NCI-H2081 (cell line): Measurements from ENCODE around the gene MARK3.

Source experiments
- DNase-seq, 2 experiments: peaks; one replicate each; lab custom pipeline; 2025; lab: John Stamatoyannopoulos, UW

Gene MARK3

DNA sequence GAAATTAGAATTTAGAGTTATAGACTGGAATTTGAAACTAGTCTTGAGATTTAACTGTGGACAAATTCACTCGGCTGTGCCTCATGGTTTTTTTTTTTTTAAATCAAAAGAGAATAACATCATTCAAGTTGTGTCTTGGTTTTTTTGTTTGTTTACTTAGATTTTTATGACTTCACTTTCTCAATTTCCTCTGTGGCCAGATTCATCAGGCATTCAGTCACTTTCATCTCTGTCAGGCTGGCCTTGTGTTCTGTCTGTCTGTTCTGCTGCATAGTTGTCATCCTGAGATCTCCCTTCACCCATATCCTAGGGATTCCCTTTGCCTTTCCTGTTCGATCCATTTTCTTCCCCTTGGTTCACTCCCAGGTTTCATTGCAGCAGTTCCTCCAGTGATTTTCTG lies 10.0 kb downstream of the MARK3 start:
- no peak for DNase-seq

DNA sequence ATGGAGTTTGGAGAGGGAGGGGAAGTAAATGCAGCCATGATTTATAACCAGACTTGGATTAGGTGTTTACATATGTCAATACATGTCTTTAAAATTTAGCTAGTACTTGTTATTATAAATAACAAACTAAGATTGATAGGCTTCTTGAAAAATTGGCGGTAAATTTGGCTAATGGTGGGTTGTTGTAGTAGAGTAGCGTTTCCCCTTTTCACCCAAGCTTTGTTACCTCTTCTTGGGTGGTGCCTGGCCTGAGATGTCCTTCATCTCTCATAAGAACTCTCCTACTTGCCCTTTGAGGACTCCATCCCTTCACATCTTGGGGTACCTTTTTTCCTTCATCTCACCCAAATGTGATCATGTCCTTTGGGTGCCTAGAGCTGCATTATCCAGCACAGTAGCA lies 11.2 kb downstream of the MARK3 start:
- no peak for DNase-seq

DNA sequence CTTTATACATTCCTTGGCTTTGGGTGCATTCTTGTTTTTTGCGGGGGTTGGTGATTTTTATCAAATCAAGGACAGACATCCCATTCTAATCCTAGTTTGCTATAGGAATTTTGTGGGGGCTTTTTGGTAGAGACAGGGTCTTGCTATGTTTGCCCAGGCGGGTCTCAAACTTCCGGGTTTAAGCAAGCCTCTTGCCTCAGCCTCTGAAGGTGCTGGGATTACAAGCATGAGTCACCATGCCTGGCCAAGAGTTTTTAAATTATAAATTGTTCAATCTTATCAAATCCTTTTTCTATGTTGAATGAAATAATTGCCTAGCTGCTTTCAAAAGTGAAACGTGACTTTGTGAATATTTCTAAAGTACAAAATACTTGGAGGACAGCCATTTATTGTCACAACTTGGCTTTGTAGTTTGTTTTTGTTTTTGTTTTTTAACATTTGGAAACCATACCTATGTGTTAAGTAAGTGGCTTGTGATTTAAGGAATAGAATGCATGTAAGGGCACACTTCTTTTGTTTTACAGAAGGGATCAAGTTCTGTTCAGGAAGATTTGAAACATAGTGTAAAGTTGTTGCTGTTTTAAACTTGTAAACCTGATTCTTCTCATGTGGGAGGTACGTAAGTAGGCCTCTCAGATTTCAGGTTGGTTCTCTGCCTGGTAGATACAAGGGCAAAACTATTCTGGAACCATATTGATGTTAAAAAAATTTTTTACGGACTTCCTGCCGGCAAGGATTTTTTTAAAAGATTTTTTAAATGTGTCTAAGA lies 13.4 kb downstream of the MARK3 start:
- DNase-seq = no peak

DNA sequence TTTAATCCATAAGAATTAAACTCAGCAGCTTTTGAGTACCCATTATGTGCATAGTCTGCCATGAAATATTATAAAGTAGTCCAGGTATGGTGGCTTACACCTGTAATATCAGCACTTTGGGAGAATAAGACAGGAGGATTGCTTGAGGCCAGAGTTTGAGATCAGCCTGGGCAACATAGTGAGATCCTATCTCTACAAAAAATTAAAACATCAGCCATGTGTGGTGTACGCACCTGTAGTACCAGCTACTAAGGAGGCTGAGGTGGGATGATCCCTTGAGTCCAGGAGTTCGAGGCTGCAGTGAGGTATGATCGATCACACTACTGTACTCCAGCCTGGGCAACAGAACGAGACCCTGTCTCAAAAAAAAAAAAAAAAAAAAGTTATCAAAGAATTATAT lies 15.3 kb downstream of the MARK3 start:
- DNase-seq = no peak

DNA sequence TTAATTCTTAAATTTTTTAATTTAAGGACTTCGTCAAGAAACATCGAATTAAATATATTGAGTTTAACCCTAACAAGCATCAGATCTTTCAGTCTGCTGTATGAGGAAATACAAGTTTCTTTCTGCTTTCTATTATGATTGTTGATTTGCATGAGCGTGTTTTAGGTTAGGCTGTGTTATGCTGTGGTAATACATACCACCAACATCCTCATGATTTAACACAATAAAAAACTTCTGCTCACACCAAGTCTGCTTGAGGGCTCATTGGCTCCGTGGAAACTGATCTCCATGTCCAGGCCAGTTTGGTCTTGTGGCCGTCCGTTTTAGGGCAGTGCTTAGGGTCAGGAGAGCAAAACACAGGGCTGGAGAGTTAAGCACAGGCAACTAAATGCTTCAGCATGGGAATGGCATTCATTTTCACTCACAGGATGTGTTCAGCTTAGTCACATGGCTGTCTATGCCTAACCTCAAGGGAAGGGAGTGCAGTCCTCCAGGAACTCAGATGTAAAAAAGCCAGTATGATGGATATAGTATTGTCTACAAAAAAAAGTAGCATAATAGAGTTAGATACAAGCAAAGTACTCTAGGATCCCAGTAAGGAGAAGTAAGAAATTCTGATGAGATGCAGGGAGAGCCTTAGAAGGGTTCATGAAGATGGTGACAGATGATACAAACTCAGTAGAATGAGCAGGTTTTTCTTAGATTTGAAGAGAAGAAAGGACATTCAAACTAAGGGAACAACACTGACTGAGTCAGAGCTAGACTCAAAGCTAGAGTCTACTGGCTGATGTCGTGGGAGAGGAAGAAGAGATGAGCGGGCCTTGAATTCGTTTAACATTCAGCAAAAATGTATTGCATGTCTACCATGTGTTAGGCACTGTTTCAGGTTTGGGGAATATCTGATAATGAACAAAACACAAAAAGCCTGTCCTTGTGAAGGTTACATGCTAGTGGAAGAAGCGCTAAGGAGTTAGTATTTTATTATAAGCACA lies 16.3 kb downstream of the MARK3 start:
- DNase-seq = no peak

DNA sequence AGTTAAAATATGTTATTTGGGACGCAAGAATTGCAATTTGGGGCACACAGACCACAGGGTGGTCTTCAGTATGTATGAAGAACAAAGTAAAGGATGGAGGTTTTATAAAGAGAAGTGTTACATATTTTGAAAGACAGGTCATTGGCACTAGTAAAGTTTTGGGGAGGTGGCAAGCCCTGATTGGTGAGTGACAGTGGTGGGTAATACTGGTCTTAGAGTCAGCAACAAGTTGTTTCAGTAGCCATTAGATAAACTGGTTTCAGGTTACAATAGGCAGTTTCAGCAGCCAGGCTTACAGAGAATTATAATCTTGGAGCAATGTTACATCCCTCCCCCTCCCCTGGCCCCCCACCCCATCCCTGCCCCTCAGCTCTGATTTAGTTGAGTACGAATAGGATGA lies 17.5 kb downstream of the MARK3 start:
- DNase-seq = peak in 1 of 2 experiments; percentile 10

DNA sequence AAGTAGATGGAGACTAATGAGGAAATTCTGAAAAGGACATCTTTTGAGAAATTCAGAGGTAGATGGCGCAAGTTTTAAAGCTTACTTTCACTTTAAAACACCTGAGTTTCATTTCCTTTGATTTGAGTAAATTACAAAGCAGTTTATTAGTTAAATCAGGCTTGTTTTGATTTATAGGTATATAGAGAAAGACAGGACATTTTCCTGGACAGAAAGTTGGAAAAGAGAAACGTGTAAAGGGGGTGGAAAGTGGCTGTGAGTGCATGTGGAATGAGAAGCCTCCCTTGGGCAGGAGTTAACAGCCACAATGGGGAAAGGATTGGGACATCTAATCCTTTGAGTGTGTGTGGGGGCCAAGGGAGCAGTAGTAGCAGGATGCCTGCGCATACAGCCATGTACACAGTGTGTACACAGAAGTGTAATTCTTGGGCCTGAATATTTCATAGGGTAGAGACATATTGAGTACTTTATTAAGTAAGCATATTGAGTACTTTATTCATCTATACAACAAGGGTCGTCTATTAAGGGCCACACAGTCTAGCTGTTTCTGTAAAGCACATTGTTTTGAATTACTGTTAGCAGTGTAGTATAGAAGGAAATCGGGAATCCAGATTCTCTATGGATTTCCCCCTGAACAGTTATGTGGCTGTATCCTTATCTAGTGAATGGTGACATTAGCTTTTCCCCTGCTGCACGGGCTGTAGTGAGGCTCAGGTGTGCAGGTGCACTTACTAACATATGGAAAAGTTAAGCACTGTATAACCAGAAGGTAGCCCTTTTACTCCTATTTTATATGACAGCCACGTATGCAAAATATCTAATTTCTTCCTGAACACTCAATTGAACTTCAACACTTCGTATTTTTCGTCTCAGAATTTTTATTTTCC lies 19.1 kb downstream of the MARK3 start:
- DNase-seq = no peak

DNA sequence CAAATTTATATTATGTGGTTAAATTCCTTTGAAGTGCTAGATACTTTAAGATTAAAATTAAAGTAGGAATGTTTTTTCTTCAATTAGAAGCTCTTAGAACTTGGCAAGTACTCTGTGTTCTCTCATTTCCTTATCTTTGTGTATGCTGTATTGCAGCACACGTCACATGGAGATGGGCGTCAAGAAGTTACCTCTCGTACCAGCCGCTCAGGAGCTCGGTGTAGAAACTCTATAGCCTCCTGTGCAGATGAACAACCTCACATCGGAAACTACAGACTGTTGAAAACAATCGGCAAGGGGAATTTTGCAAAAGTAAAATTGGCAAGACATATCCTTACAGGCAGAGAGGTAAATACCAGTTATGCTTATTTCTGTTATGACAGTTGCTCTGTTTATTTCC lies 19.7 kb downstream of the MARK3 start:
- no peak for DNase-seq

DNA sequence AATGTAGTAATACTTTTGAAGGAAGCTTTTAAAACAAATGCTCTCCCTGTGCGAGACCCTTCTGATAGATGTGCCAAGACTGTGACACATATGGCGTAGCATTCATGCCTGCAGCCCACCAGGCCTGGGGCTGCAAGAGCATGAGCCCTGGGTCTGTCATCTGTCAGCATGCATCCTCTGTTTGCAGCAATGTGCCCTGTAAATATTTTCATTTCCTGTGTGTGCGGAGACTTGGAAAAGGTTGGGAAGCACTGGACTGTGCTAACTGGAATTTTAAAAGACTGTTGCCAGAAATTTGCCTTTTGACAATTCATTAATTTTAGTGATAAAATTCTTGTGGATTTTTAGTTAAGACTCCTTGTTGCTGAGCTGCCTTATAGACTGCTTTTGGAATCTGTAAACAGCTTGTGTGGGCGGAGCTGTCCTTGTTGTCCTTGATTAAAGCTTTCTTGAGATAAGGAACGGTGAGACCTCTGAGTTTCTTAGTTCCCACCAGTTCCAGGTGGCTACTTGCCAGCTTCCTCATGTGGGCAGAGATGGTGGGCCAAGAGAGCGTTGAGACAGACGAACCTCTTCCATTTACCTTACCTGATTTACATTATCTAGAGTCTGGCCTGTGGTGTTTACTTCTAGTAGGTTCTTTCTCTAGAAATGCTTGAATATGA lies 23.4 kb downstream of the MARK3 start:
- DNase-seq = no peak

DNA sequence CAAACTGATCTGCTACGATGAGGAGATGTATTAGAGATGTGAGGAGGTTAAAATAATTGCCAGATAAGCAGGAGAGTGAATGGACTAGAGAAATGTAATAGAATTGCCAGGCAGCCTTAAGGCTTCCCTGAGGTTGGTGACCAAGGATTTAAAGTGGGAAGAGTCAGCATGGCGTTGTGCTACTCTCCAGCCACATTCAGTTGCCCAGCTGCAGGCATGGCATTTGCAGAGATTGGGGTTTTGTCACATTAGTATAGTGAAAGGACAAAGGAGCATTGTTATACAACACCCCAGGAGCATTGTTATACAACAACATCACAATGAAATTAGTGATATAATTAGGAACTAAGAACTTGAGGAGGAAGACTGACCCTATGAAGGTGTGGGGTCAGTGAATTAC lies 31.7 kb downstream of the MARK3 start:
- no peak for DNase-seq

DNA sequence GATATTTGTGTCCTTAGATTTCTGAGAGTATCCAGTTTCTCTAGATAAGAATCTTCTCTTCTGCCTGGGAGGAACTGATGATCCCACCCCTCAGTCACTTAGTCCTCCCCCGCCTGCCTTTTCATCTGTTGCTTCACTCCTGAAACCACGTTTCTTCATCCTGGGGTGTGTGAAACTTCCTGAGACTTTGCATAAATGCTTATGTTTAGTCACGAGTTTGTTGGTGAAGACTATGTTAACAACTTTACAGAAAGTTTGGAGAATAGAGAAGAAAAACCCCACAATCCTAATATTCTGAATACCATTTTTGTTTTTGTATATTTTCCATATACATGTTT lies 33.2 kb downstream of the MARK3 start:
- DNase-seq = no peak

DNA sequence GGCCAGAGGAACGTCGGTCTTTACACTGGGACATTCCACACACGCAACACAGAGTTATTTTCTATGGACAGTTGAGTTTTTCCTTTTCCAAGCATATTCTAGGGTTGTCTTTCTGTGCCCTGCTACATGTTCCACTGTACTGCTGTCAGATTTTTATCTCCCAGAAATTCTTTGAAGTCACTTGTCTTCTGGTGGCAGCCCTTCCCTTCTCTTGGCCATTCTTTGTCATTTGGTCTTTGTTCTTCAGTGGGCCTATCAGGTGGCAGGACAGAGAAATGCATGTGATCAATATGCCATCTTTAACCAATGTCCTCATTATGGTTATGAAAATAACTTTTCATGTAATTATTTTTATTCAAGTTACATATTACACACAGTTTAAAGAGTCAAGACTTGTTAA lies 36.3 kb downstream of the MARK3 start:
- DNase-seq = no peak

DNA sequence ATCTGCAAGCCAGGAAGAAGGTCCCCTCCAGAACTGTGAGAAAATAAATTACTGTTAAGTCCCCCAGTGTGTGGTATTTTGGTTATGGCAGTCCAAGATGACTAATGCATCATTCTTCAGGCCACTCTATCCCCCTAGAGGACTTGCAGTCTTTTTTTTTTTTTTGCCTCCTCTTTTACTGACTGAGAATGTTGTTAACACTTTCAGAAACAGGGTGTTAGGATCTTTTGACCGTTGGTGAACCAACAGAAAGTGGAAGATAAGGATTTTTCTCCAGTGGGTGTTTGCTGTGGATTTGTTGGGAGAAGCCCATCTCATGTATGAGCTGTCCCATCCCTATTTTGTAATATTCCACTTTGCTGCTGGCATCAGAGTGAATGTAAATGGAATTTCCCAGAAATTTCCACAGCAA lies 37.8 kb downstream of the MARK3 start:
- no peak for DNase-seq

DNA sequence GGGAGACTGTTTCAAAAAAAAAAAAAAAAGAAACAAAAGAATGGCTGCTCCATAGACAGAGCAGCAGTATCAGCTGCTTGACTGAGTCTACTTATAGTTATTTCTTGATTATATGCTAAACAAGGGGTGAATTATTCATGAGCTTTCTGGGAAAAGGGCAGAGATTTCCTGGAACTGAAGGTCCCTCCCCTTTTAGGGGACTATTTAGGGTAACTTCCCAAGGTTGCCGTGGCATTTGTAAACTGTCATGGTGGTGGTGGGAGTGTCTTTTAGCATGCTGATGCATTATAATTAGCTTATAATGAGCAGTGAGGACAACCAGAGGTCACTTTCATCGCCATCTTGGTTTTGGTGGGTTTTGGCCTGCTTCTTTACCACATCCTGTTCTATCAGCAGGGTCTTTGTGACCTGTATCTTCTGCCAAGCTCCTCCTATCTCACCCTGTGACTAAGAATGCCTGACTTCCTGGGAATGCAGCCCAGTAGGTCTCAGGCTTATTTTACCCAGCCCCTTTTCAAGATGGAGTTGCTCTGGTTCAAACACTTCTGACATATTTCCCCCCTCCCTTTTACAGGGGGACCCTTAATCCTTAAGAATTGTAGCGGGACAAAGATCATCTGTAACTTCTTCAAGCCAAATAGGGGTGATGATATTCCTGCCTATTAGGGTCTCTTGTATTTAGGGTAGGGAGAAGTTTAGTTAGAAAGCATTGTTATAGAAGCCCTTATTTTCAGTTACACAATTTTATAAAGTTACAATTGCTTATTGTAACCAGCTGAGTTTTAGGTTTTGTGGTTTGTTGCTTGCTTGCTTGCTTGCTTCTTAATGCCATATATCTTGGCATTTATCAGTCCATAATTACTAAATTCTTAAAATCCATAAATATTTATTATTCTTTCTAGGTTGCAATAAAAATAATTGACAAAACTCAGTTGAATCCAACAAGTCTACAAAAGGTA lies 42.5 kb downstream of the MARK3 start:
- peak in 1 of 2 experiments; percentile 17 for DNase-seq

DNA sequence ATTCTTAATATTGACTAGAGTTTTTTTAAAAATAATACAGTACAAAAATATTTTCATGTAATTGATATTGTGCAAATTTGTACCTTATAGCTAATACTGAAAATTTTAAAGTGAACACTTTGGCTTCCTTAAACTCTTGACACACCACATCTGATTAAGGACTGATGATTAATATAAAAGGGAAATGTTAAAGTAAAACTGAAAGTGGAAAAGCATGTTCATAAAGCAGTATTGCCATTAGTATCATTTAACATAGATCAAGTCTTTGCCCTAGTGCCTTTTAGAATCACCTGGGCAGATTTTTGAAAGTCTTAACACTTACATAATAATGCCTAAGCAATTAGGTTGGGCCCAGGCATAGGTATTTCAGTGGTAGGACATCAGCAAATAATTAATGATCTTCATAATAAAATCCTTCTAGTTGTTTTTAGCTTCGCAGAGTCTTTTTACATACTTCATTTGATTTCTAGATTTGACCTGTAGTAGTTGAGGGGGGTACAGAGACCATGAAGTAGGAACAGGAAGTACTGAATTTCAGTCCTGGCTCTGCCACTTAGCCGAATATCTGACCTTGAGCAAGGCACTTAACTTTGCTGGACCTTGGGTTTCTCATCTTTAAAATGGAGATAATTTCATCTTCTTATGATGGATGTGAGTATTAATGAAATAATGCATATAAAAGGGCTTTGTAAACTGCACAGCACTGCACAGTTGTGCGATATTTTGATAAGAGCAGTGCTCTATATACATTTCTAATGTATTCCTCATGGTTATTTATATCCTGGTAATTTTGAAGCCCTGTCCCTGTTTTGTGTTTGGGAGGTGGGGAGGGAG lies 43.7 kb downstream of the MARK3 start:
- no peak for DNase-seq

DNA sequence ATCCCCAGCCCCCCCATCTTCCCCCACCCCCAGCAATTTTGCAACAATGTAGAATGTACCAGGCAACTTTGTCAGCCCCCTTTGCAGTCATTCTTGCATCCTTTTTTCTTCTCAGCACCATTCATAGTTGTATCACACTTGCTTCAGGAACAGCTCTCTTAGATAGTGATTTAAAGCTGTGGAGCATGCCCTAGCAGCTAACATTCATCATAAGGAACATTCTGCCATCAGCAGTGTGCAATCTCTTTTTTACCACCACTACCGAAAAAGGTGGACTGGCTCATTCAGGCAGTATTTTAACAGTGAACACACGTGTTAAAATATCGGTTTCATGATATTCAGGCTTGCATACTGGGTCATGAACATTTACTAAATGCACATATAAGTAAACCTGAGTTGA lies 45.1 kb downstream of the MARK3 start:
- no peak for DNase-seq

DNA sequence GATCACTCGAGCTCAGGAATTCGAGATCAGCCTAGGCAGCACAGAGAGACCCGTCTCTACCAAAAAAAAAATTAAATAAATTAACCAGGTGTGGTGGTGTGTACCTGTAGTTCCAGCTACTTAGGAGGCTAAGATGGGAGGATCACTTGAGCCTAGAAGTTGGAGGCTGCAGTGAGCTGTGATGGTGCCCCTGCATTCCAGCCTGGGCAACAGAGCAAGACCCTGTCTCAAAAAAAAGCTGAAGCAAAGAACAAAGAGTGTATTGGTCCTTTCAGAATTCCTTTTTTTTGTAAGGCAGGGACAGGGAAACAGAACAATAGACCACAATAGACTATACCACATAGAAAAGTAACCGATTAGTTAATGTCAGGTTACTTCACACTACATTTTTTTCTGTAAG lies 47.4 kb downstream of the MARK3 start:
- DNase-seq = no peak

DNA sequence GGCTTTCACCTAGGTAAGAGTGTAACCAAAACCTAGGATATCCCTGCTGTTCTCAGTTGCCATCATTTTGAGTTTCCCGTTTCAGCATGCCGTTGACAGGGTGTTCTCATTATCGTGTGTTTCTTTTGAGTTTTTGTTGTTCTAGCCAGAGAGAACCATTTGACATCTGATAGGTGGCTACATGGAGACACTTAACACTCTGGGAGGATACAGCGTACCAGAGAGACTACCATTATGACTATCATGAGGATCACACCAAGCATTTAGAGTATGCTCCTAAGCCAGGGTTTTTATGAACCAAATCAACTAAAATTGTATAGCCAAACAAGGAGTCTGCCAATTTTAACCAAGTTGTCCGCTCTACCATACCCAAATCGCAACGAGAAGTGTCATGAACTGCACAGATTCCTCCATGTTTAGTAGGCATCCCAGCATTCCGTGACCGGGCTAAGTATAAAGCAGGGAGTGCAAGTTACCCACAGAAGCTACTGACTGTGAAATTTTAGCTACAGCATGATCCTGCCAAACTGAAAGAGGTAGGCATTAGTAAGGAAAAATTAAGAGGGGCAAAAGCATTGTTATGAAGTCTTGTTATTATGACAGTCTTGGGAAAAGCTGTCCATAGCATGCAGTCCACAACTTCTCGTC lies 48.8 kb downstream of the MARK3 start:
- no peak for DNase-seq

DNA sequence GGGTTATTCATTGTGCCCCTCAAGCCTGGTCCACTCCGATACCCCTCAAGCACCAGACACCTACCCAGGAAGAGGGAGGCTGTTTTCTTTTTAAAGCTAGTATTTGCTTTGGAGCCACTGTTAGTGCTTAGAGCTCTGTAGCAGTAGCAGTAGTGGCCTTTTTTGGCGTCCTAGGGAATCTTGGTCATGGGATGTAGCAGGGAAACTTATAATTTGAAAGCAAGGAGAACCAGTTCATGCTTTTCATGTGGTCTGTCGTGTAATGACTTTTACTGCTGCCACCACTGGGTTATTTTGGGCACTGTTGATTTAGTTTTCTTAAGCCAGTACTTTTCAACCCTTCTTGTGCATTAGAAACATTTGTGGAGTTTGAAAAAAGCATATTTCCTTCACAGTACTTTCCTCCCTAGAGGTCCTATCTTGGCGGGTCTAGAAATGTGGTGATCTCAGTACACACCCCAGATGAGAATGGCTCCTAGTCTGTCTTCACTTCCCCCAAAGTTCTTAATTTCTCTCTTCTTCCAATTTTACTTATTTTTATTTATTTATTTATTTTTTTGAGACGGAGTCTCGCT lies 49.7 kb downstream of the MARK3 start:
- no peak for DNase-seq
